OCI-LY3 (cell line): ENCODE results near the gene POTEF.
"Not testable (repeated sequence)": the region's sequence is repeated elsewhere in the genome, so short reads cannot be mapped to it uniquely, and the experiment has no call there.

Experiments
- H2AFZ ChIP-seq: fragments of 200-600, 300-600 bp; shearing (Covaris generic); 2 replicates; pipeline ENCODE4 v1.6.0; 2014; ENCODE audit warnings: antibody characterized with exemption, low read depth, low read length
- H3K27ac ChIP-seq: fragments of 200-600, 300-600 bp; sonication (generic); 2 replicates; pipeline ENCODE4 v1.5.1; 2014; ENCODE audit warnings: mild to moderate bottlenecking, low read length, moderate library complexity, mixed read lengths
- H3K27me3 ChIP-seq: fragments of 200-600, 300-600 bp; sonication (generic); 2 replicates; pipeline ENCODE4 v1.6.1; 2014; ENCODE audit warnings: low read depth, low read length, mixed read lengths
- H3K36me3 ChIP-seq: fragments of 200-600, 300-600 bp; sonication (generic); replicated peaks from 2 replicates; pipeline ENCODE3; 2014; ENCODE audit warnings: low read depth, low read length, mixed read lengths
- H3K4me1 ChIP-seq: fragments of 300-600, 200-600 bp; sonication (generic); 2 replicates; pipeline ENCODE4 v1.6.1; 2014; ENCODE audit warnings: low read length, mixed read lengths
- H3K4me2 ChIP-seq: fragments of 200-600, 300-600 bp; sonication (generic); 2 replicates; pipeline ENCODE4 v1.6.1; 2014; ENCODE audit warnings: low read length, mixed read lengths
- H3K4me3 ChIP-seq: fragments of 300-600, 200-600 bp; sonication (generic); 2 replicates; pipeline ENCODE4 v1.5.1; 2014; ENCODE audit warnings: antibody characterized with exemption, mild to moderate bottlenecking, low read length, moderate library complexity
- H3K79me2 ChIP-seq: fragments of 300-600, 200-600 bp; shearing (Covaris generic); 2 replicates; pipeline ENCODE4 v1.6.1; 2014; ENCODE audit warnings: mild to moderate bottlenecking, low read length, mixed read lengths
- H3K9ac ChIP-seq: fragments of 300-600, 200-600 bp; shearing (Covaris generic); 2 replicates; pipeline ENCODE4 v1.6.0; 2014; ENCODE audit warnings: mild to moderate bottlenecking, low read length, moderate library complexity
- H3K9me3 ChIP-seq: fragments of 200-600, 300-600 bp; shearing (Covaris generic); 2 replicates; pipeline ENCODE4 v1.6.1; 2014; ENCODE audit warnings: low read length, mixed read lengths; ENCODE audit not compliant: insufficient read depth
- H4K20me1 ChIP-seq: fragments of 200-600, 300-600 bp; sonication (generic); 2 replicates; pipeline ENCODE4 v1.6.1; 2016; ENCODE audit warnings: low read length, mixed read lengths; ENCODE audit not compliant: insufficient read depth
- CTCF ChIP-seq: fragments of 200-600, 300-600 bp; sonication (generic); IDR thresholded peaks from 2 replicates; pipeline ENCODE4 v1.5.1; 2014; ENCODE audit warnings: antibody characterized with exemption, low read length, low read depth
- EZH2phosphoT487 ChIP-seq: fragments of 200-600 bp; shearing (Covaris generic); IDR thresholded peaks from 2 replicates; pipeline ENCODE4 v1.6.1; 2018; ENCODE audit warnings: antibody characterized with exemption, mixed run types, low read depth

Gene POTEF

GRCh38 chr2:130154773-130155765, 26.0 kb upstream of the POTEF start:
- no peaks in the 10 kb centered on the region for H3K79me2 ChIP-seq
- no peaks in the 10 kb centered on the region for H3K36me3 ChIP-seq
- no peaks in the 10 kb centered on the region for H3K27me3 ChIP-seq
- no peak overlapping the region for H3K4me3 ChIP-seq
- H3K9ac ChIP-seq: no peak overlapping the region
- H3K4me1 ChIP-seq: peaks cover 13% of the 10 kb centered on the region
- H2AFZ ChIP-seq: no peak overlapping the region
- H4K20me1 ChIP-seq: no peaks in the 10 kb centered on the region
- no peaks in the 10 kb centered on the region for H3K9me3 ChIP-seq
- no peak overlapping the region for H3K27ac ChIP-seq
- TF ChIP-seq EZH2phosphoT487 (no peak), CTCF (no peak)
- no peak overlapping the region for H3K4me2 ChIP-seq

DNA sequence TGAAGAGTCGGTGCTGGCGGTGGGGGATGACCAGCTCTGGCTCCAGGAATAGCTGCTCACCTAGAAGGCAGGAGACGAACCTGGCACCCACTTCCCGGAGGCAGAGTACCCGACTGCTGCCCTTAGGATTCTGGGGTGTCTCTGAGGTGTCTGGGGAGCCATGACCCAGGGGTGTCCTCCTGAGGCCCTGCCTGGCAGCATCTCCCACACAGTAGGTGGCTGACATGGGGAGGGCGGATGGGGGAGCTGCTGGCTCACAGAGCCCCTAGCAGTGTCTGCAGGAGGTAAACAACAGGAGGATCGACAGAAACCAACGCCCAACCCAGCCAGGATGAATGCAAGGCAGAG, 25.4 kb upstream of the POTEF start:
- not testable (repeated sequence) for H2AFZ ChIP-seq, H3K27me3 ChIP-seq, H3K27ac ChIP-seq, H3K4me2 ChIP-seq, H3K9me3 ChIP-seq, H3K4me3 ChIP-seq, H3K79me2 ChIP-seq, H3K9ac ChIP-seq, H3K36me3 ChIP-seq, H4K20me1 ChIP-seq
- H3K4me1 ChIP-seq: peaks cover 13% of the 10 kb centered on the region

- not testable (repeated sequence) for H3K9ac ChIP-seq, H3K27me3 ChIP-seq, H3K79me2 ChIP-seq, H2AFZ ChIP-seq, H3K36me3 ChIP-seq, H3K27ac ChIP-seq, H3K9me3 ChIP-seq, H3K4me2 ChIP-seq, H3K4me3 ChIP-seq, H4K20me1 ChIP-seq
- H3K4me1 ChIP-seq: peaks cover 11% of the 10 kb centered on the region
Observed at GRCh38 chr2:130153721-130154422, 24.9 kb upstream of the POTEF start.

GRCh38 chr2:130152816-130153595, 24.0 kb upstream of the POTEF start:
- no peak overlapping the region for H3K27ac ChIP-seq
- no peaks in the 10 kb centered on the region for H3K79me2 ChIP-seq
- H3K4me3 ChIP-seq: no peak overlapping the region
- TF ChIP-seq CTCF (no peak), EZH2phosphoT487 (no peak)
- H4K20me1 ChIP-seq: no peaks in the 10 kb centered on the region
- H2AFZ ChIP-seq: no peak overlapping the region
- peaks cover 2% of the 10 kb centered on the region for H3K4me1 ChIP-seq
- H3K36me3 ChIP-seq: no peaks in the 10 kb centered on the region
- no peaks in the 10 kb centered on the region for H3K27me3 ChIP-seq
- no peaks in the 10 kb centered on the region for H3K9me3 ChIP-seq
- H3K9ac ChIP-seq: no peak overlapping the region
- no peak overlapping the region for H3K4me2 ChIP-seq

- not testable (repeated sequence) for H3K9me3 ChIP-seq, H3K27me3 ChIP-seq, H4K20me1 ChIP-seq, H3K4me3 ChIP-seq, H3K79me2 ChIP-seq, H3K36me3 ChIP-seq, H3K9ac ChIP-seq, H3K27ac ChIP-seq, H2AFZ ChIP-seq, H3K4me2 ChIP-seq, H3K4me1 ChIP-seq
Observed at GRCh38 chr2:130152136-130152815, 23.3 kb upstream of the POTEF start.

GRCh38 chr2:130151145-130151512, 22.1 kb upstream of the POTEF start:
- not testable (repeated sequence) for H3K27ac ChIP-seq, H3K36me3 ChIP-seq, H2AFZ ChIP-seq, H3K4me1 ChIP-seq, H3K27me3 ChIP-seq, H3K9me3 ChIP-seq, H3K79me2 ChIP-seq, H3K4me3 ChIP-seq, H4K20me1 ChIP-seq, H3K4me2 ChIP-seq, H3K9ac ChIP-seq
